CD4-positive, alpha-beta T cell treated with Interleukin-6 for 4 hours (primary cell): ENCODE measurements around the gene SMIM44.

Source experiments
- DNase-seq: peaks from one replicate; pipeline ENCODE4 v3.0.0-alpha.2; 2020; ENCODE audit warnings: mixed read lengths

The SMIM44 gene

GRCh38 chr19:3433805-3434540, 49.3 kb downstream of the SMIM44 start:
- no peak for DNase-seq

GRCh38 chr19:3433313-3433712, 49.9 kb downstream of the SMIM44 start:
- no peak for DNase-seq
